ENCODE measurements around the gene CDSN.

The CDSN gene

DNA sequence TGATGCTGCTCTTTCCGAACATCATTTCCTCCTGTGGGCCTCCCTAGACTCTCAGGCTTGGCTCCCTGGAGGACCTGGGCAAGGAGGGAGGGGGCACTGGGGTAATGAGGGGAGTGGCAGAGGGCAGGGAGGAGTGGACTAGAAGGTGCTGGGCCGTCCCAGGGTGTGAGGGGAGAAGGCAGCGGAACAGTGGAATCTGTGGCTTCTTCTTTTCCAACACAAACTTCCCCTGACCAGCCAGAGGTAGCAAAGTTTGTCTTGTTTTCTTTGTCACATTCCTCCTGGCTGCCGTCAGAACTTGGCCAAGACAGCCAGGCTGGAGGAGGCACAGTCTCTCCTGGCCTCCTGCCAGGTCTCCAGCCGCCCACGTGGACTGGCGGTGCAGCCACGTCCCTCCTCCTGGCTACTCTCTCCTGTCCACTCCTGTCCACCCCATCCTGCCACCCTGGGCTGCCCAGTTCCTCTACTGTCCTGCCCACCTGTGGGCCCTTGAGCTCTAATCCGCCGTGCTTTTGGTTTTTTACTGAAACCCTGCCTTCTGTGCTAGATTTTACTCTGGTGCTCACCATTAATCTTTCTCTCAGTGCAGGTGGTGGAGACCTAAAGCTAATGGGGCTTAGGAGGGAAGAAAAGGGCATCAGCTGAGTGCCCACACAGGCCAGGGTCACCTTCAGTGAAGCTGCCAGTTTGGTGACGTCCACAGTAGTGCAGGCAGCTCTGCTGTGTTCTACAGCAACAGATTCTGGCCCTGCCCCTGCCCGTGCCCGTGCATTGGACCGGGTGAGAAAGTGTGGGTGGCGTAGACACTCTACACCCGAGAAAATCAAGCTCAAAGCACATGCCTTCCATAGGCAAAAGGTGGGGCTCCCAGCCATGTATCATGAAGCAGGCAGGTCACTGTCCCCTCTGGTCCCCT, 2.8 kb upstream of the CDSN start:
- TF ChIP-seq, protein P1, sequence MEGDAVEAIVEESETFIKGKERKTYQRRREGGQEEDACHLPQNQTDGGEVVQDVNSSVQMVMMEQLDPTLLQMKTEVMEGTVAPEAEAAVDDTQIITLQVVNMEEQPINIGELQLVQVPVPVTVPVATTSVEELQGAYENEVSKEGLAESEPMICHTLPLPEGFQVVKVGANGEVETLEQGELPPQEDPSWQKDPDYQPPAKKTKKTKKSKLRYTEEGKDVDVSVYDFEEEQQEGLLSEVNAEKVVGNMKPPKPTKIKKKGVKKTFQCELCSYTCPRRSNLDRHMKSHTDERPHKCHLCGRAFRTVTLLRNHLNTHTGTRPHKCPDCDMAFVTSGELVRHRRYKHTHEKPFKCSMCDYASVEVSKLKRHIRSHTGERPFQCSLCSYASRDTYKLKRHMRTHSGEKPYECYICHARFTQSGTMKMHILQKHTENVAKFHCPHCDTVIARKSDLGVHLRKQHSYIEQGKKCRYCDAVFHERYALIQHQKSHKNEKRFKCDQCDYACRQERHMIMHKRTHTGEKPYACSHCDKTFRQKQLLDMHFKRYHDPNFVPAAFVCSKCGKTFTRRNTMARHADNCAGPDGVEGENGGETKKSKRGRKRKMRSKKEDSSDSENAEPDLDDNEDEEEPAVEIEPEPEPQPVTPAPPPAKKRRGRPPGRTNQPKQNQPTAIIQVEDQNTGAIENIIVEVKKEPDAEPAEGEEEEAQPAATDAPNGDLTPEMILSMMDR (IDR thresholded peaks at IDR 0.05; ENCODE audit: low read depth, low read length), result no peak
- DNase-seq (ENCODE audit: extremely low read depth, low read depth), result no peak

DNA sequence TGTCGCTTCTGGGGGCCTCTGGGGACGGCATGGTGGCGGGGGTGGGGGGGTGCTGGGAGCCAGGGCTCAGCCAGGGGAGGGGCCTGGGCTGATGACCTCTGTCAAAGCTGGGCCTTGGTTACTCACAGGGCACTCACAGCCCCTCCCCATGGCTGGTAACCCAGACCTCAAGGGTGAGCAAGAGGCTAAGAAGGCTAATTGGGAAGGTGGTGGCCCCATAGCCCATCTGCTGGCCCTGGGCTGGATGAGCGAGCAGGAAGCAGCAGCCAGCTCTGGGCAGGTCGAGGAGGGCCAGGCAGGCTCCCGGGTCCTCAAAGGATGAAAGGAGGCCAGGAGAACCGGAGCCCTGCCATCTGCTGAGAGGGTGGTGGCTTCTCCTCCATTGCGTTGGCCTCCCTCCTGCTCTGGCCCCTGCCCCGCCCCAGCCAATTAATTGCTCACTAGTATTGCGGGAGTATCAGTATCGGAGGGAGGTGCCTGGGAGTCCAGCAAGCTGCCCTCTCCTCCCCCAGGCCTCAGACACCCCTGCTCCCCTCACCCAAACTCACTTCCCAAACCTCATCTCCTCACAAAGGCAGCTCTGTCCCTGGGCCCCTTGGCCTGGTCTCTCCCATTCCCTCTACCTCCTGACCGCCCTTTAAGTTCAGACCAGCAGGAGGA, 1.0 kb upstream of the CDSN start:
- TF ChIP-seq, protein P1 (IDR thresholded peaks at IDR 0.05; ENCODE audit: low read depth, low read length), result no peak
- no peak for DNase-seq (ENCODE audit: extremely low read depth, low read depth)

DNA sequence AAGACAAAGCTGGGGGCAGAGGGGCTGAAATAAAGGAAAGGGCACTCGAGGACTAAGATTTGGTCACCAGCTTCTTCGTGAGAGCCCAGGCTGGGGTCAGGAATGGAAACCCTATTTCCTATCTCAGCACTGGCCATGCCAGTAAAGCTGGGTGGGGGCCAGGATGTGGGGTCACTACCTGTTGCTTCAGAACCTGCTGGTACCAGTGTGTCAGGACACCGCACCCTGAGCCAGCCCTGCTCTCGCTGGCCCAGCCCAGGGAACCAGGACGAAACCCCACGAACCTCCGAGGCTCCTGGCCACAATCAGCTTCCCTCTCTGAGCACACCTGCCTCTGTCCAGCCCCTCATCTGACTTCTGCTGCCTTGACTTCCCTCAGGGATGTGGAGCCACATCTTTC, 2.1 kb downstream of the CDSN start:
- no peak for DNase-seq (ENCODE audit: extremely low read depth, low read depth)
- TF ChIP-seq, protein P1 (IDR thresholded peaks at IDR 0.05; ENCODE audit: low read depth, low read length), result no peak

GRCh38 chr6:31116661-31117385, 3.4 kb downstream of the CDSN start:
- TF ChIP-seq, protein P1 (IDR thresholded peaks at IDR 0.05; ENCODE audit: low read depth, low read length), result no peak
- DNase-seq (ENCODE audit: extremely low read depth, low read depth), result no peak

- DNase-seq (ENCODE audit: extremely low read depth, low read depth), result no peak
- TF ChIP-seq, protein P1 (IDR thresholded peaks at IDR 0.05; ENCODE audit: low read depth, low read length), result no peak
Observed at GRCh38 chr6:31115941-31116560, 4.2 kb downstream of the CDSN start.

GRCh38 chr6:31114970-31115849, 5.0 kb downstream of the CDSN start:
- no peak for DNase-seq (ENCODE audit: extremely low read depth, low read depth)

More at GRCh38 chr6:31114970-31115849, 5.0 kb downstream of the CDSN start:
- TF ChIP-seq, protein P1 (IDR thresholded peaks at IDR 0.05; ENCODE audit: low read depth, low read length), result peak; percentile 46
